Measurements from ENCODE around the gene JAKMIP1.

GRCh38 chr4:6175426-6175825 is 24.9 kb downstream of the JAKMIP1 start:
- TF ChIP-seq CTCF (IDR thresholded peaks at IDR 0.05) (no peak), POLR2A (IDR thresholded peaks at IDR 0.05) (no peak)

Measured in lower leg skin (tissue), 3 donors.